GM12878 (cell line): ENCODE measurements around the gene MCUB. TPM values are rescaled to one million over a fixed set of nuclear protein-coding genes. Genes with fewer than 3 reads are reported as not detected.

ENCODE experiments used
- ATAC-seq: fragments of 200-7000 bp; cut with Tn5 transposase; 3 replicates; pipeline ENCODE4 v1.9.1; 2020; ENCODE audit warnings: mild to moderate bottlenecking, moderate library complexity
- BruUV-seq: library from RNA; stranded (reverse); fragments of 400-500 nt; replicated peaks from 2 replicates; lab custom pipeline; 2021; lab: Mats Ljungman, UMichigan
- CTCF ChIA-PET: fragments of 300-600 bp; sonication (Branson Sonifier 250); formaldehyde crosslinking; extraction: SDS; loops from one replicate; lab custom pipeline; 2021; ENCODE audit warnings: inconsistent platforms; lab: Yijun Ruan, JAX
- POLR2A ChIA-PET: fragments of 350-600 bp; formaldehyde crosslinking; extraction: SDS; loops from one replicate; lab custom pipeline; 2021; ENCODE audit warnings: inconsistent platforms; lab: Charles Lee
- RAD21 ChIA-PET: fragments of 300-600 bp; sonication (Branson Sonifier 250); formaldehyde crosslinking; loops from one replicate; lab custom pipeline; 2023; ENCODE audit warnings: antibody characterized with exemption; ENCODE audit not compliant: unreplicated experiment; lab: Charles Lee
- SMC1A ChIA-PET: fragments of 300-600 bp; sonication (Branson Sonifier 250); formaldehyde crosslinking; loops from one replicate; lab custom pipeline; 2023; ENCODE audit not compliant: unreplicated experiment, uncharacterized antibody; lab: Charles Lee
- DNase-seq: peaks from one replicate; pipeline ENCODE4 v3.0.0-alpha.2; 2011; ENCODE audit warnings: low read depth, low spot score
- FAIRE-seq: peaks from 3 replicates; lab custom pipeline; 2011; peaks lifted over from hg19 to GRCh38; lab: Jason Lieb, UNC
- H2AFZ ChIP-seq: 2 replicates; pipeline ENCODE4 v1.6.0; 2011; ENCODE audit warnings: low read depth, low read length, control low read depth; ENCODE audit not compliant: control insufficient read depth
- H3K27ac ChIP-seq: 2 replicates; pipeline ENCODE4 v1.5.1; 2011; ENCODE audit warnings: control low read depth; ENCODE audit not compliant: control insufficient read depth, insufficient read depth
- H3K27me3 ChIP-seq, 2 experiments: replicated peaks in 1 of 2; 2 replicates each; pipeline versions ENCODE4 v1.6.0 to v1.6.1; 2011; ENCODE audit warnings: low read length in 1 of 2; ENCODE audit not compliant: control insufficient read depth in 2 of 2, insufficient read depth in 2 of 2
- H3K36me3 ChIP-seq, 2 experiments: 2 replicates each; pipeline ENCODE4 v1.5.1; 2011; ENCODE audit warnings: low read length in 1 of 2; ENCODE audit not compliant: control insufficient read depth in 2 of 2, insufficient read depth in 2 of 2
- H3K4me1 ChIP-seq: 2 replicates; pipeline ENCODE4 v1.6.1; 2011; ENCODE audit warnings: mild to moderate bottlenecking, low read length, moderate library complexity, mixed read lengths; ENCODE audit not compliant: control insufficient read depth, insufficient read depth
- H3K4me2 ChIP-seq: 2 replicates; pipeline ENCODE4 v1.6.0; 2011; ENCODE audit warnings: control low read depth; ENCODE audit not compliant: control insufficient read depth, insufficient read depth
- H3K4me3 ChIP-seq: fragments of 200-600 bp; sonication (generic); 2 replicates; pipeline ENCODE4 v1.5.1; 2016
- H3K79me2 ChIP-seq: 2 replicates; pipeline ENCODE4 v1.6.0; 2011; ENCODE audit warnings: low read length; ENCODE audit not compliant: control insufficient read depth, insufficient read depth
- H3K9ac ChIP-seq: 2 replicates; pipeline ENCODE4 v1.8.0; 2011; ENCODE audit warnings: low read length, control low read depth, mixed read lengths; ENCODE audit not compliant: control insufficient read depth, insufficient read depth
- H3K9me3 ChIP-seq: replicated peaks from 3 replicates; pipeline ENCODE4 v1.5.1; 2011; ENCODE audit warnings: mild to moderate bottlenecking, low read length; ENCODE audit not compliant: control insufficient read depth, insufficient read depth
- H4K20me1 ChIP-seq: 2 replicates; pipeline ENCODE4 v1.6.0; 2011; ENCODE audit not compliant: control insufficient read depth, insufficient read depth
- CTCF ChIP-seq, 3 experiments: IDR thresholded peaks in 2 of 3; conservative IDR thresholded peaks in 1 of 3; 2 replicates each; pipeline ENCODE4 v1.5.1; 2011; ENCODE audit warnings: low read depth in 3 of 3, low read length in 3 of 3, mild to moderate bottlenecking in 3 of 3, control low read depth in 2 of 3, moderate library complexity in 2 of 3, inconsistent platforms in 1 of 3, mixed read lengths in 1 of 3; ENCODE audit not compliant: control insufficient read depth in 2 of 3, insufficient read depth in 1 of 3; ENCODE audit errors: extremely low read depth in 1 of 3
- DPF2 ChIP-seq: fragments of 450-650 bp; IDR thresholded peaks from 2 replicates; pipeline ENCODE4 v1.6.1; 2017; ENCODE audit warnings: mild to moderate bottlenecking
- EED ChIP-seq: sonication (generic); IDR thresholded peaks from 2 replicates; pipeline ENCODE4 v1.6.1; 2016; ENCODE audit warnings: antibody characterized with exemption, low read depth
- FOXK2 ChIP-seq: fragments of 450-650 bp; IDR thresholded peaks from 2 replicates; pipeline ENCODE4 v1.6.1; 2017; ENCODE audit warnings: mild to moderate bottlenecking, moderate library complexity
- JUND ChIP-seq: IDR thresholded peaks from 2 replicates; pipeline ENCODE4 v1.6.1; 2012; ENCODE audit warnings: low read depth, mild to moderate bottlenecking, low read length, improper control_type of control experiment, moderate library complexity
- KLF5 ChIP-seq: fragments of 450-650 bp; IDR thresholded peaks from 2 replicates; pipeline ENCODE4 v1.6.1; 2014; ENCODE audit warnings: mild to moderate bottlenecking; ENCODE audit not compliant: partially characterized antibody
- NFIC ChIP-seq: IDR thresholded peaks from 2 replicates; pipeline ENCODE4 v1.6.1; 2012; ENCODE audit warnings: low read depth, mild to moderate bottlenecking, inconsistent platforms, low read length, moderate library complexity
- NFYA ChIP-seq: IDR thresholded peaks from 2 replicates; pipeline ENCODE4 v1.6.1; 2011; ENCODE audit warnings: low read depth, mild to moderate bottlenecking, low read length, improper control_type of control experiment, borderline replicate concordance
- PKNOX1 ChIP-seq: fragments of 450-650 bp; IDR thresholded peaks from 2 replicates; pipeline ENCODE4 v1.6.1; 2016; ENCODE audit warnings: mild to moderate bottlenecking
- RUNX3 ChIP-seq: IDR thresholded peaks from 2 replicates; pipeline ENCODE4 v1.6.1; 2012; ENCODE audit warnings: low read length, inconsistent platforms
- SREBF2 ChIP-seq: IDR thresholded peaks from 2 replicates; pipeline ENCODE4 v1.6.1; 2012; ENCODE audit warnings: mild to moderate bottlenecking, low read length
- TBL1XR1 ChIP-seq: IDR thresholded peaks from 2 replicates; pipeline ENCODE4 v1.6.1; 2012; ENCODE audit warnings: low read depth, low read length, improper control_type of control experiment
- YY1 ChIP-seq: IDR thresholded peaks from 2 replicates; pipeline ENCODE4 v1.6.1; 2011; ENCODE audit warnings: low read depth, mild to moderate bottlenecking, low read length
- ZNF207 ChIP-seq: fragments of 450-650 bp; IDR thresholded peaks from 2 replicates; pipeline ENCODE4 v1.6.1; 2014; ENCODE audit warnings: antibody characterized with exemption, mild to moderate bottlenecking, borderline replicate concordance
- WGBS: methylation state at CpG from one replicate; pipeline ENCODE4 v1.1.6; 2016; ENCODE audit warnings: low lambda C conversion rate; ENCODE audit not compliant: insufficient replicate concordance, insufficient coverage; ENCODE audit errors: missing lambda C conversion rate; 5-methylcytosine and 5-hydroxymethylcytosine counted together
- in situ Hi-C: fragments of 300-500 bp; cut with MboI; formaldehyde crosslinking; loops from 9 replicates; pipeline ENCODE4 v1.14.3; 2018; ENCODE audit warnings: mixed read lengths
- intact Hi-C: fragments of 100-400 bp; cut with micrococcal nuclease; formaldehyde crosslinking; loops from one replicate; pipeline ENCODE4 v1.14.2; 2022; ENCODE audit not compliant: unreplicated experiment
- polyA plus RNA-seq, 11 experiments: library from polyadenylated mRNA; depleted of rRNA in 4 of 11; unstranded in 6 of 11; stranded (reverse) in 5 of 11; fragments of >200 nt; fragmentation: Nextera tagmentation in 4 of 11; fragmentation: Illumina TruSeq in 1 of 11; extraction: Ambion mirVana in 4 of 11; extraction: Trizol in 1 of 11; gene quantifications; 1 replicate in 1 of 11; 2 replicates in 10 of 11; pipeline versions ENCODE4 v1.2.1 to v1.2.3, GENCODE V29; 2011 to 2016; ENCODE audit warnings: inconsistent platforms in 2 of 11, missing spikeins in 2 of 11, low read depth in 1 of 11
- total RNA-seq, 4 experiments: library from RNA; depleted of rRNA in 3 of 4; stranded (reverse); fragments of >200 nt in 3 of 4; fragmentation: Illumina TruSeq in 1 of 4; extraction: Trizol in 1 of 4; gene quantifications; 2 replicates each; pipeline versions ENCODE4 v1.2.1 to v1.2.3, GENCODE V29; 2013 to 2021

The MCUB gene
- total and polyA plus RNA-seq, 10 of the 15 experiments (the other 5 are each of a cell fraction or from before 2014, with no cell fraction given): 4.7 to 63.7 (median 39.4) TPM

DNA sequence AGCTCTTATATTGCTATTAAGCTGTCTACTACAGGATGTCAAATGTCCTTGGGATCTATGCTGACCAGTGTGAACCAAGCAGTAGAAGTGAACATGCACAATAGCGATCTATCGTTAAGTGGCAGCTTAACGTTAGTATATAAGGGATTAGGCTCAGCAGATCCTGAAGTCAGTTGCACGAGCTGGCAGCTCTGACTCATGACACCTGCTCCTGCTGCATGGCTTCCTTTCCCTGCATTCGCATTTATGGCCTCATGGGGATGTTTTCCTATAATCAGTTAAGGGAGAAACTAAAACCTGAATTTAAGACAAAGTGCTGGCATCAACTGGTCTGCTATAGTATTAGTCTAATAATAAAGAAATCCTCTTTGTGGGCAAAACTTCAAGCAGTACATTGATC, 12.7 kb upstream of the MCUB start:
- SMC1A ChIA-PET: interaction anchor here (0.6 to 1.5 kb wide), 3 partner anchors 11 to 272 kb away, joined by 3 read pairs; no protein-coding TSS in a partner anchor
- DNase-seq: no peak
- Histone ChIP-seq H3K27ac (no peak overlapping the region), H4K20me1 (no peaks in the 10 kb centered on the region), H2AFZ (no peak overlapping the region), H3K4me3 (no peak overlapping the region), H3K36me3 (peaks cover 0 to 8% of the 10 kb centered on the region in 2 experiments; a peak in 1 of 4 replicates)
- BruUV-seq: no TSS peak
- POLR2A ChIA-PET: interaction anchor here (0.6 kb wide), 3 partner anchors 34 to 66 kb away, joined by 3 to 4 read pairs (median 4); no protein-coding TSS in a partner anchor
- TF ChIP-seq CTCF (IDR thresholded peaks at IDR 0.05 in 2 of 3, conservative IDR thresholded peaks at IDR 0.05 in 1 of 3; ENCODE audit: control insufficient read depth in 2 of 3, extremely low read depth in 1 of 3, insufficient read depth in 1 of 3, low read depth in 3 of 3, low read length in 3 of 3) (no peak), SREBF2 (no peak), TBL1XR1 (no peak), DPF2 (no peak), EED (no peak), KLF5 (no peak), NFYA (no peak), YY1 (no peak), NFIC (no peak), PKNOX1 (no peak), ZNF207 (no peak), RUNX3 (no peak), FOXK2 (no peak), JUND (no peak)
- TF ChIP-seq, all 136 proteins: peak for 0
- Histone ChIP-seq H3K27me3 (no peaks in the 10 kb centered on the region), H3K9ac (no peak overlapping the region), H3K4me1 (no peaks in the 10 kb centered on the region), H3K79me2 (no peaks in the 10 kb centered on the region), H3K4me2 (no peak overlapping the region), H3K9me3 (no peaks in the 10 kb centered on the region)
- in situ Hi-C loops (no loop called here), intact Hi-C loops (no loop called here)
- ATAC-seq (no peak), FAIRE-seq (no peak)
- CTCF ChIA-PET: interaction anchor here (0.6 kb wide), 1 partner anchor 214 kb away, joined by 4 read pairs; no protein-coding TSS in a partner anchor
- 98% methylated on average over 5 of the region's 5 CpGs for whole genome bisulfite sequencing
- RAD21 ChIA-PET: no interaction called here
